ENCODE results near the gene ALG13. TPM values are rescaled to one million over a fixed set of nuclear protein-coding genes. Genes with fewer than 3 reads are reported as not detected.

ALG13 gene
- total RNA-seq, 2 experiments from 2014 or later, result 51.9 to 53.3 TPM

- Mint-ChIP-seq H3K27me3 (peaks cover 1% of the 10 kb centered on the region), H3K4me1 (ENCODE audit: low read depth) (no peaks in the 10 kb centered on the region), H3K4me3 (no peak overlapping the region), H3K27ac (no peak overlapping the region), H3K36me3 (ENCODE audit: low read depth) (no peaks in the 10 kb centered on the region), H3K9me3 (peaks cover 5% of the 10 kb centered on the region)
- DNase-seq (no peak), ATAC-seq (no peak)
- intact Hi-C loops (cut with micrococcal nuclease), result no loop called here
- CTCF ChIA-PET, result no interaction called here
- POLR2A ChIA-PET, result no interaction called here
- TF ChIP-seq CTCF (IDR thresholded peaks at IDR 0.05), result no peak
Observed at GRCh38 chrX:111646515-111646914, 34.5 kb upstream of the ALG13 start.

- Mint-ChIP-seq H3K4me3 (no peak overlapping the region), H3K36me3 (ENCODE audit: low read depth) (no peaks in the 10 kb centered on the region), H3K4me1 (ENCODE audit: low read depth) (no peaks in the 10 kb centered on the region), H3K27ac (no peak overlapping the region), H3K27me3 (peaks cover 1% of the 10 kb centered on the region), H3K9me3 (peaks cover 5% of the 10 kb centered on the region)
- no peak for TF ChIP-seq CTCF (IDR thresholded peaks at IDR 0.05)
- ChIA-PET CTCF (no interaction called here), POLR2A (no interaction called here)
- no peak for DNase-seq
- intact Hi-C loops (cut with micrococcal nuclease), result no loop called here
- ATAC-seq, result no peak
Observed at GRCh38 chrX:111648802-111649201, 32.2 kb upstream of the ALG13 start.

- DNase-seq, result no peak
- TF ChIP-seq CTCF (IDR thresholded peaks at IDR 0.05), result no peak
- POLR2A ChIA-PET, result no interaction called here
Observed at GRCh38 chrX:111649638-111650037, 31.3 kb upstream of the ALG13 start.

DNA sequence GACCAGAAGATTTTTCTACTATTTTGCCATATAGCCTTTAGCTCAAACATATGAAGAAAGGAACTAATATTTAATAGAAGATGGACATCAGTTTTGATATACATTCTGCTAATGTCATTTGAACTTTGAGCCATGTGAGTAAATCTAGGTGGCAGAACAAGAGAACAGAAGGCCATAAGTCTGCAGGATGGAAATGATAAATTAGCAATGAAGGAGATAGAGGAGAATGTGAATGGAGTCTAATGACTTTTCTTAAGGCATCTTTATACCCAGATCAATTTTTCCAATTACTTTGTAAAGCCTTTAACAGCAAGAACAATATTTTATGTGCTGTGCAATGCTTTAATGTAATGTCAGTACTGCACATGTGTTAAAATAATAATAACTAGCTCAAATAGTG lies 30.1 kb upstream of the ALG13 start:
- intact Hi-C loops (cut with micrococcal nuclease), result no loop called here
- H3K27me3 Mint-ChIP-seq, result peaks cover 1% of the 10 kb centered on the region
- POLR2A ChIA-PET, result no interaction called here

More at GRCh38 chrX:111649638-111650037, 31.3 kb upstream of the ALG13 start:
- CTCF ChIA-PET, result no interaction called here
- H3K4me1 Mint-ChIP-seq (ENCODE audit: low read depth), result no peaks in the 10 kb centered on the region
- no peaks in the 10 kb centered on the region for H3K36me3 Mint-ChIP-seq (ENCODE audit: low read depth)
- ATAC-seq, result no peak
- no peak overlapping the region for H3K4me3 Mint-ChIP-seq
- peaks cover 1% of the 10 kb centered on the region for H3K27me3 Mint-ChIP-seq
- intact Hi-C loops (cut with micrococcal nuclease), result no loop called here
- no peak overlapping the region for H3K27ac Mint-ChIP-seq
- peaks cover 5% of the 10 kb centered on the region for H3K9me3 Mint-ChIP-seq

DNA sequence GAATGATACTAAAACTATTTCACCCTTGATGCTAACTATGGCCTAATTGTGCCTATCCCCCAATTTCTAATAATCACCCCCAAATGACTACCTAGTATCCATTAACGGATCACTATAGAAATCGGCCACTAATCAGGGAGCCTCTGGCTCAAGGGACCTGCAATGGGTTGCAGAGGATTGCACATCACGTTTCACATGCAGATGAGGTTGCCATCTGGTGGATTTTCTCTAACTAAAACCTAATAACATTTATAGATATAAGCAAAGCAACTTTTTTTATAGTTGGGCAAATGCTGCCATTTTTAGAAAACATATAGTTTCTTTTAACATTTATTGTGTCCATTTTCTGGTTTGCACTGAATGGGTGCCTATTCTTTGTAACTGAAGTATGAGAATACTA lies 28.3 kb upstream of the ALG13 start:
- no peak for ATAC-seq
- H3K27me3 Mint-ChIP-seq, result peaks cover 1% of the 10 kb centered on the region

More for the DNA sequence above, 30.1 kb upstream of the ALG13 start:
- no peak for DNase-seq
- no peak overlapping the region for H3K4me3 Mint-ChIP-seq
- peaks cover 5% of the 10 kb centered on the region for H3K9me3 Mint-ChIP-seq
- H3K4me1 Mint-ChIP-seq (ENCODE audit: low read depth), result no peaks in the 10 kb centered on the region
- no peak for TF ChIP-seq CTCF (IDR thresholded peaks at IDR 0.05)
- CTCF ChIA-PET, result no interaction called here
- ATAC-seq, result no peak
- H3K27ac Mint-ChIP-seq, result no peak overlapping the region
- no peaks in the 10 kb centered on the region for H3K36me3 Mint-ChIP-seq (ENCODE audit: low read depth)

More for the DNA sequence above, 28.3 kb upstream of the ALG13 start:
- Mint-ChIP-seq H3K9me3 (peaks cover 5% of the 10 kb centered on the region), H3K27ac (no peak overlapping the region), H3K36me3 (ENCODE audit: low read depth) (no peaks in the 10 kb centered on the region), H3K4me1 (ENCODE audit: low read depth) (no peaks in the 10 kb centered on the region), H3K4me3 (no peak overlapping the region)
- intact Hi-C loops (cut with micrococcal nuclease), result no loop called here
- CTCF ChIA-PET, result no interaction called here
- POLR2A ChIA-PET, result no interaction called here
- no peak for DNase-seq
- TF ChIP-seq CTCF (IDR thresholded peaks at IDR 0.05), result no peak
